Suprapubic skin (tissue), 3 donors: ENCODE measurements around the gene MEIOB.

Experiments
- CTCF ChIP-seq, 2 donors: fragments of 200-600 bp in 1 of 2; fragments of 450-650 bp in 1 of 2; sonication (generic) in 1 of 2; IDR thresholded peaks; one replicate each; pipeline ENCODE4 v1.5.1; 2016 to 2019; ENCODE audit warnings: antibody characterized with exemption in 2 of 2, mild to moderate bottlenecking in 1 of 2, moderate library complexity in 1 of 2
- POLR2A ChIP-seq, 2 donors: fragments of 450-650 bp; IDR thresholded peaks; one replicate each; pipeline ENCODE4 v1.6.1; 2017; ENCODE audit warnings: antibody characterized with exemption in 2 of 2, mild to moderate bottlenecking in 2 of 2, moderate library complexity in 2 of 2

GRCh38 chr16:1810106-1810505 is 61.9 kb downstream of the MEIOB start:
- TF ChIP-seq CTCF (IDR thresholded peaks at IDR 0.05) = no peak
- TF ChIP-seq POLR2A (IDR thresholded peaks at IDR 0.05) = no peak
